DMS79 (cell line): Measurements from ENCODE around the gene ING1.
"Not testable (repeated sequence)": the region's sequence is repeated elsewhere in the genome, so short reads cannot be mapped to it uniquely, and the experiment has no call there.

Experiments used
- DNase-seq: peaks from one replicate; lab custom pipeline; 2025; lab: John Stamatoyannopoulos, UW

ING1 gene, protein sequence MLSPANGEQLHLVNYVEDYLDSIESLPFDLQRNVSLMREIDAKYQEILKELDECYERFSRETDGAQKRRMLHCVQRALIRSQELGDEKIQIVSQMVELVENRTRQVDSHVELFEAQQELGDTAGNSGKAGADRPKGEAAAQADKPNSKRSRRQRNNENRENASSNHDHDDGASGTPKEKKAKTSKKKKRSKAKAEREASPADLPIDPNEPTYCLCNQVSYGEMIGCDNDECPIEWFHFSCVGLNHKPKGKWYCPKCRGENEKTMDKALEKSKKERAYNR

DNA sequence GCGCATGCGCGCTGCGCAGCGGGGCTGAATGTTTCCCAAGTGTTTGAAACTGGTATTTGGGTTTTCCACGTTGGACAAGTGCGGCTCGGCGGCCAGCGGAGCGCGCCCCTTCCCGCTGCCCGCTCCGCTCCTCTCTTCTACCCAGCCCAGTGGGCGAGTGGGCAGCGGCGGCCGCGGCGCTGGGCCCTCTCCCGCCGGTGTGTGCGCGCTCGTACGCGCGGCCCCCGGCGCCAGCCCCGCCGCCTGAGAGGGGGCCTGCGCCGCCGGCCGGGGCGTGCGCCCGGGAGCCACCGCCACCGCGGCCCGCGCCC, at the start of gene ING1:
ING1 (plus strand) TSS at position 59 of the 311 bp plus-strand sequence. CDS start 450 bp downstream, outside the sequence.
- DNase-seq, result no peak

- no peak for DNase-seq
Observed at GRCh38 chr13:110664041-110664440, 49.5 kb upstream of the ING1 start.

- DNase-seq, result no peak
Observed at GRCh38 chr13:110664673-110665072, 48.8 kb upstream of the ING1 start.

GRCh38 chr13:110665491-110666254, 47.8 kb upstream of the ING1 start:
- no peak for DNase-seq

- DNase-seq, result no peak
Observed at GRCh38 chr13:110666255-110666533, 47.3 kb upstream of the ING1 start.

GRCh38 chr13:110669036-110669435, 44.5 kb upstream of the ING1 start:
- no peak for DNase-seq

- not testable (repeated sequence) for DNase-seq
Observed at GRCh38 chr13:110669814-110670213, 43.7 kb upstream of the ING1 start.

DNA sequence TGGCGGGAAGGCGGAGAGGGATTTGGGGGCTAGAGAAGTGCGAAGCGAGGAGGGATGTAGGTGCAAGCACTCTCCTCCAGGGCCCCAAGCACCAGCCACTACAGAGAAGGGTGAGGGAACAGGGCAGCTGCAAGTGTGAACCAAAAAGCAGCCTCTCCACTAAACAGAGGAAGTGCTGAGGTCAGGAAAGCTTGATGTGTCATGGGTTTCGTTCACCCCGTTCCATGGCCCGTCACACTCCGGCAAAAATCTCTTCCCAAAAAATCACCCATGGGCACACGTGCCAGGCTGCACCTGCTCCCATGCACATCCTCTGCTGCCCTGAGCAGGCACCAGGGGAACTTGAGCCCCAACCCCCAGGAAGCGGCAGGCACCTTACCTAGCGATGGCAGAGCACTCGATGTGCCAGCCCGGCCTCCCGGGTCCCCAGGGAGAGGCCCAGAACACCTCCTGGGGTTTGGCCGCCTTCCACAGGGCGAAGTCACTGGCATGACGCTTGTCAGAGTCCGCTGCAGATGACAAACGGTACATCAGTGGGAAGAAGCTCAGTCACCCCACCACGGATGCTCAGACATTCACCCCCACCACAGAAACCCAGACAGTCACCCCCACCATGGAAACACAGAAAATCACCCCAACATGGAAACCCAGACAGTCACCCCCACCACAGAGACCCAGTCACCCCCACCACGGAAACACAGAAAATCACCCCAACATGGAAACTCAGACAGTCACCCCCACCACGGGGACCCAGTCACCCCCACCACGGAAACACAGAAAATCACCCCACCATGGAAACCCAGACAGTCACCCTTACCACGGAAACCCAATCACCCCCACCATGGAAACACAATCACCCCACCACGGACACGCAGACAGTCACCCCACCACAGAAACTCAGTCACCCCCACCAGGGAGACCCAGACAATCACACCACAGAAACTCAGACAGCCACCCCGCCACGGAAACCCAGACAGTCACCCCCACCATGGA, 36.6 kb upstream of the ING1 start:
- DNase-seq, result no peak

GRCh38 chr13:110677731-110678545, 35.6 kb upstream of the ING1 start:
- no peak for DNase-seq

DNA sequence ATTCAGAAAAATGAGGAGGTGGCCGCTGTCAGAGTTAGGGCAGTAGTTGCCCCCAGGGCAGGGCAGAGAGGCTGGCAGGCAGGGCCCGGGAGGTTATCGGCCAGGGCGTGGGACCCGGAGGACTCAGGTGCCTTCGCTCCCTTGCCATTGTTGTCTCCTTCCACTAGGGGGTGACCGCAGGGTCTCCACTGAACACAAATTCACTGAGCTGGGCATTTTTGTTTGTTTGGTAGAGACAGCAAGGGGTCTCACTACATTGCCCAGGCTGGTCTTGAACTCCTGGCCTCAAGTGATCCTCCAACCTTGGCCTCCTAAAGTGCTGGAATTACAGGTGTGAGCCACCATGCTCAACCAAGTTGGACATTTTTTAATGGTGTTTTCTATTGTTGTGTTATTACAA, 32.6 kb upstream of the ING1 start:
- no peak for DNase-seq

DNA sequence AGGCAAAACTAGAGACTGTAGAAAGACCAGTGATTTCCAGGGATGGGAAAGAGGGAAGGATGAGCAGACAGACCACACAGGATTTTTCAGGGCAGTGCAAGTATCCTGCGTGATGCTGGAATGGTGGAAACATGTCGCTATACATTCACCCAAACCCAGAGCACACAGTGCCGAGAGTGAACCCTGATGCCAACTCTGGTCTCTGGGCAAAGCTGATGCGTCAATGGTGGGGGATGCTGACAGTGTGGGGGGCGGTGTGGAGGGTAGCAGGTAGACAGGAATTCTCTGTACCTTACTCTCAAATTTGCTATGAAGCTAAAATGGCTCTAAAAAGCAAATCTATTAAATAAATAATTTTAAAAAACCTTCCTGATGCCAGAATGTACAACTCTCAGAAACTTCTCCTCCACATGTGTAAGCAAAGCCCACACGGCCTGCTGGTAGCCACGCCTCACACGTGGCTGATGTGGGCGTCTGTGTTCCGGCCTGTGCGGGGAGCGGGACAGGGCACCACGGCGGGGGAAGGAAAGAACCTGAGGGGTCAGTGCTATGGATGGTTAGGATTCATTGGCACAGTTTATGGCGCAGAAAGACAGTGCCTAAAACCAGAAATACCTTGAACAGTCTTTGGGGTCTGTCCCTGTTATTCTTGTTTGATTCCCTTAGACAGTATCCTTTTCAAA, 31.5 kb upstream of the ING1 start:
- DNase-seq, result no peak

DNA sequence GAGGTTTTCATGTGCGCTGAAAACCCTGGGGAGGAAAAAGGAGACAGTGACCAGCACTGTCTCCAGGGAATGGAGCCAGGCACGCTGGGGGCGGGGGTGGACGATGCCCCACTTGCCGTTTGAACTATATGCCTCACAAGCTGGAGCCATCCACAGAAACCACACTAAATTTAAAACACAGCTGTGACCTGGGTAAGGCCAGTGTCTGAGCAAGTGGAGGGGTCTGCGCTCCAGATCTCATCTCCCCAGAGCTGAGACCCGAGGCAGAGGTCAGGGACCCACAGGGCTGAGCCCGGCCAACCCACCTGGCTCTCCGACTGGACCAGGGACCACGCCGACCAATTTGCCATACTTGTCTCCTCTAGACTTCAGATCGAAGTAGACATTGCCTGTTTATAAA, 30.8 kb upstream of the ING1 start:
- DNase-seq, result no peak

DNA sequence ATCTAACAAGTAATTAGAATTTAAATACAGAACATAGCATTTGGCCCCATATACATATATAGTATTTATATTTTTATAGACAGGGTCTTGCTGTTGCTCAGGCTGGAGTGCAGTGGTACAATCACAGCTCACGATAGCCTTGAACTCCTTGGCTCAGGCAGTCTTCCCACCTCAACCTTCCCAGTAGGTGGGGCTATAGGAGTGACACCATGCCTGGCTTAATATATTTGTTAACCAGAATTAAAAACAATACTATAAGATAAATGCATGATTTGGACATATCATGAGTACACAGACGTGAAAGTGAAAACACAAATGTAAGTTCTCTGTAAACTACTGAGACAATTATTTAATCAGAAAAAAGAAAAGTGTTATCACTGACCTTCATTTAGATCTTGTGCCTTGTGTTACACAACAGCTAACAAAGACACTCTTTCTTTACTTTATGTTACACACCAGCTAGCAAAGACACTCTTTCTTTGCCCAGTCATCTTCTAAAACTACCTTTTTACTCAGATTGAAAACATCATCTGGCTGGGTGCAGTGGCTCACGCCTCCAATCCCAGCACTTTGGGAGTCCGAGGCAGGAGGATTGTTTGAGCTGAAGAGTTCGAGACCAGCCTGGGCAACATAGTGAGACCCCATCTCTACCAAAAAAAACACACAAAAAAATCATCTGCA, 30.2 kb upstream of the ING1 start:
- no peak for DNase-seq

GRCh38 chr13:110683921-110684320, 29.6 kb upstream of the ING1 start:
- DNase-seq, result no peak

DNA sequence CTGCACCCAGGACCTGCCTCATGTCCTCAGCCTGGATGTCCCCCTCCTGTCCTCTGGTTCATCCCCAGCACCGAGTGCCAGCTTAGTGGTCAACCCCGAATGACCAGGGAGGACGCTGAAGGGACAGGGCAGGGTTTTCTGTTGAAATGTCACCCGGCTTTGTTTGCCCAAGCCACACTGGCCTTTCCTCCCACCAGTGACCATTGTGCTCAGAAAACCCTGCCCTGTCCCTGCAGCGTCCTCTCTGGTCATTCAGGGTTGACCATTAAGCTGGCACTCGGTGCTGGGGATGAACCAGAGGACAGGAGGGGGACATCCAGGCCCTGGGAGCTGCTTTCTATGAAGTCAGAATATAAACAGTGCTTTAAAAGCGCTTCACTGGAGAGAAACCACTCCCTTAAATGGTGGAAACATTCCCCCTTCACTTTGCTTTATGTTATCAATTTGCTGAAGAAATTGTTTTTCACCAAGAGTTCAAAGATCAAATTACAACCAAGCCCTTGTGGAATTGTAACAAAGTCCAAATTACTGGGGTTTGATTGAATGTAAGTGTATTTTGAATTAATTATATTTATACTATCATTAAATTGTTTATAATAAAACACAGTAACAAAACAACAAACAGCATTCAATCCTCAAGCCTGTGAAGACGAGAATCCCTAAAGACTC, 29.0 kb upstream of the ING1 start:
- no peak for DNase-seq

DNA sequence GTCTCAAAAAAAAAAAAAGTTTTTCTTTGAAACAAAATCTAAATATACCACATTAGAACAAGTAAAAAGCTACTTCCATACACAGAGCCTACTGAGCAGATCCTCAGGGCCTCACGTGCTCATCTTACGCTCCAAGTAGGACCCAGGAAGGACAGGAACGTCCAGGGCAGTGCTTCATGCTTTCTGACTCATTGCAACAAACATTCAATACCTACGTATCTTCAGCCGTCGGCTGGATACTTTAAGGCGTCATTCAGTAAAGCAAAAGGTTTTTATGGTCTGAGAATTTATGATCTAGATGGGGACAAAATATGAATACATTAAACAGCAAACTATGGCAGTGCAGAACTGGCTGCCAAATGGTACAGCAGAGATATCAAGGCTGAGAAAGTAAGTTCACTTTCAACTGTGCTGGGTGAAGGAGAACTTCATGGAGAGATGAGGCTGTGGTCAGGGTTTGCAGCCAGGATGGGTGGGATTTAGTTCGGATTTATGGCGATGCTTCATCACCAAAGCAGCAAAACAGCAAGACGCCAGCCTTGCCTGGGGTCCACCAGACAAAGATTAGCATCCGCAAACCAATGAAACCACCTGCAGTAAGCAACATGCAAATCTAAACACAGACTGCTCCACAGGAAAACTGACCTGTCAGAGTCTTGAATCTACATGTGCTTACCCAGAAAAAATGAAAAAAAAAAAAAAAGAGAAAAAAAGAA, 28.0 kb upstream of the ING1 start:
- DNase-seq, result no peak

DNA sequence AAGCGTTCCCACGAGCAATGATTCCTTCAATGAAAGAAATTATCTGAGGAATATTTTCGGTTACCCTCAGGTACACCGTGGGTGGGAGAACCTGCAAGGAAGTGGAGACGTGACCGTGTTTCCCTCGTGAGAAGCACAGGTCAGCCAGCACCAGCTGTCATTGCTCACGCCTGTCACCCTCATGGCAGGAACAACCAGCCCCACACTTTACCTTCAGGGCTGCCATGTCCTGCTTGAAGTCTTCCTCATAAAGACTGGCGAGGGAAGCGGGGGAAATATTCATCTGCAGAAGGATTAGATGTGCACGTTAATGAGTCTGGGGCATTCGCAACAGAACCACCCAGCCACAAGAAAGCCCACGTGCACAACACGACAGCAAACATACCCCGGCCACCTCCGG, 25.8 kb upstream of the ING1 start:
- DNase-seq, result no peak

GRCh38 chr13:110689041-110689440, 24.5 kb upstream of the ING1 start:
- DNase-seq, result no peak

GRCh38 chr13:110689711-110690110, 23.8 kb upstream of the ING1 start:
- no peak for DNase-seq

DNA sequence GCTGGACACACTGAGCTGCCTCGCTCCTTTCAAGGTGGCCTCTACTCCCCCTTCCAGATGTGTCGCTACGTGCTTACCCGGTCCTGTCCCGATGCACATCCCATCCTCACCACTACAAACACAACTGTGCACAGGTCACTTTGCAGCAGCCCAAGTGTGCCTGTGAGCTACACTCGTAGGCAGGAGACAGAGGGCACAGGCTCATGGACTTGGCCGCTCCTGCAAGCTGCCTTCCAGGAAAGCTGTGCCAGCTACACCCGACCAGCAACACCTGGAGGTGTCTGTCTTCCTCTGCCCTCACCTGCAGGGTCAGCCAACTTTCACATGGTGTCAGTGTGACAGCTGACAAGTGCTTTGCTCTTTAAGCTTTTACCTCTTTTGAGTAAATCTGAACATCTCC, 23.0 kb upstream of the ING1 start:
- no peak for DNase-seq
